Tibial nerve (tissue), 4 donors: Measurements from ENCODE around the gene PNMT.

Source experiments
- CTCF ChIP-seq, 5 experiments: fragments of 200-600 bp in 3 of 5; fragments of 450-650 bp in 2 of 5; sonication (generic) in 3 of 5; IDR thresholded peaks; one replicate each; pipeline ENCODE4 v1.5.1; 2016 to 2019; ENCODE audit warnings: antibody characterized with exemption in 5 of 5, mild to moderate bottlenecking in 3 of 5, moderate library complexity in 2 of 5
- EP300 ChIP-seq, 2 donors: sonication (generic); formaldehyde crosslinking; IDR thresholded peaks; one replicate each; pipeline ENCODE4 v1.6.1; 2017; ENCODE audit warnings: antibody characterized with exemption in 2 of 2, mild to moderate bottlenecking in 1 of 2
- POLR2A ChIP-seq, 2 donors: fragments of 450-650 bp; IDR thresholded peaks; one replicate each; pipeline ENCODE4 v1.6.1; 2017; ENCODE audit warnings: antibody characterized with exemption in 2 of 2, mild to moderate bottlenecking in 2 of 2, moderate library complexity in 2 of 2

GRCh38 chr17:39643271-39643670 lies 25.0 kb upstream of the PNMT start:
- TF ChIP-seq POLR2A (IDR thresholded peaks at IDR 0.05) (no peak), CTCF (IDR thresholded peaks at IDR 0.05) (no peak), EP300 (IDR thresholded peaks at IDR 0.05) (no peak)
